Astrocyte of the spinal cord (primary cell): Measurements from ENCODE around the gene PCYT1B.

Experiments used
- DNase-seq: peaks from one replicate; pipeline ENCODE4 v3.0.0; 2011; ENCODE audit warnings: low read depth, low spot score
- H3K4me3 ChIP-seq: 2 replicates; pipeline ENCODE4 v1.5.1; 2011; ENCODE audit warnings: low read depth, mild to moderate bottlenecking, low read length, moderate library complexity
- in situ Hi-C: cut with HindIII; loops from 2 replicates; pipeline ENCODE4 v1.10.0; 2017; ENCODE audit warnings: low sequenced_read_pairs
- TF ChIP-seq, protein P1 (sequence below): IDR thresholded peaks from 2 replicates; pipeline ENCODE4 v1.5.1; 2012; ENCODE audit warnings: low read depth, mild to moderate bottlenecking, low read length, inconsistent platforms

PCYT1B gene

DNA sequence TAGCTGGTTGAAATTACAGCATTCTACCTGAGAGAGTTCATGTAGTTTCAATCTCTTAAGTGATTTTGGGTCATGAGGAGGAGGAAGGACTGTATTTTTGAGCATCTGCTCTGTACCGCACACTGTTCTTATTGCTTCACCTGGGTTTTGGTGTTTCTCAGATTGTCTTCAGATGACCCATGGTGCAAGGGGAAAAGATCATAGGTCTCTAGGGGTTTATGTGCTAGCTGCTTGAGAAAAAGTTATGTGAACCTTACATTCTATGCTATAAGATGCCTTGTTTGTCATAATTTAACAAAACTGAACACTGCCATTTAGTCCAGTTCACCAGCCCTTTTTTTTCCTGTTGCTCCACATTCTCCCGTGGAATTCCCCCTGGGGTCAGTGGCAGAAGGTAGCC lies 121.7 kb downstream of the PCYT1B start:
- DNase-seq = no peak
- in situ Hi-C loops = no loop called here
- H3K4me3 ChIP-seq = no peak overlapping the region
- TF ChIP-seq, protein P1, sequence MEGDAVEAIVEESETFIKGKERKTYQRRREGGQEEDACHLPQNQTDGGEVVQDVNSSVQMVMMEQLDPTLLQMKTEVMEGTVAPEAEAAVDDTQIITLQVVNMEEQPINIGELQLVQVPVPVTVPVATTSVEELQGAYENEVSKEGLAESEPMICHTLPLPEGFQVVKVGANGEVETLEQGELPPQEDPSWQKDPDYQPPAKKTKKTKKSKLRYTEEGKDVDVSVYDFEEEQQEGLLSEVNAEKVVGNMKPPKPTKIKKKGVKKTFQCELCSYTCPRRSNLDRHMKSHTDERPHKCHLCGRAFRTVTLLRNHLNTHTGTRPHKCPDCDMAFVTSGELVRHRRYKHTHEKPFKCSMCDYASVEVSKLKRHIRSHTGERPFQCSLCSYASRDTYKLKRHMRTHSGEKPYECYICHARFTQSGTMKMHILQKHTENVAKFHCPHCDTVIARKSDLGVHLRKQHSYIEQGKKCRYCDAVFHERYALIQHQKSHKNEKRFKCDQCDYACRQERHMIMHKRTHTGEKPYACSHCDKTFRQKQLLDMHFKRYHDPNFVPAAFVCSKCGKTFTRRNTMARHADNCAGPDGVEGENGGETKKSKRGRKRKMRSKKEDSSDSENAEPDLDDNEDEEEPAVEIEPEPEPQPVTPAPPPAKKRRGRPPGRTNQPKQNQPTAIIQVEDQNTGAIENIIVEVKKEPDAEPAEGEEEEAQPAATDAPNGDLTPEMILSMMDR = no peak

DNA sequence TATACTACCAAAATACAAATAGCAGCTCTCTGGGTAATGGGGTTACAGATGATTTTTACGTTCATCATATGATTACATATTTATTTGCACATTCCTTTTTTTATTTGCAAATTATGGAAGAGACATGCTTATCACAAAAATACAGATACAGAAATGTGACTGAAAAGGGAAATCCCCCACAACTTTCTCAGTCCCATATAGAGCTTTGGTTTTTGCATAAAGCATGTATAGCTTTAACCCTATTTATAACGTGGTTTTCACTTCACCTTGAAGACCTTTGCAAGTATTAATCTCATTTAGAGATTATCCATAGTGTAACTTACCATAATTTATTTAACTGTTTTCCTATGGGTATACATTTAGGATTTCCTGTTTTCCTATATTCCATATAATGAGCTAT lies 126.7 kb downstream of the PCYT1B start:
- no peak overlapping the region for H3K4me3 ChIP-seq
- TF ChIP-seq, protein P1 = no peak
- in situ Hi-C loops = no loop called here
- DNase-seq = no peak

DNA sequence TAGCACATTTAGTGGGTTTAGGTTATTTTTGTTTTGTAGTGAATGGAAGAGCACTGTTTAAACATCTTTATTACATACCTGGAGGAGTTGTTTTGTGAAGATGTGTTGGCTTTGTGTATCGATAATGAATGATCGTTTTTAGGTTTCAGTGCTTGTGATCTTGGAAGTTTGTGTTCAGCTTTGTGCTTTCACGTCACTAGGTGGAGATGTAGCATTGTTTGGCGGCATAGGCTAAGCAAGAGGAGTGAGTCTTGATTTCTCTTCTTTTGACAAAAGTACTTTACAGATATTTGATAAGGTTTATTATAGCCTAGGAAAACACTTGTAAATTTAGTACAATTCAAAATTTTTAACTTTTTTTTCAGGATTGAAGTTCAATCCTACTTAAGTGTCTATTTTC lies 131.7 kb downstream of the PCYT1B start:
- no peak overlapping the region for H3K4me3 ChIP-seq
- TF ChIP-seq, protein P1 = peak; percentile 44
- in situ Hi-C loops = no loop called here
- peak; percentile 13 for DNase-seq

DNA sequence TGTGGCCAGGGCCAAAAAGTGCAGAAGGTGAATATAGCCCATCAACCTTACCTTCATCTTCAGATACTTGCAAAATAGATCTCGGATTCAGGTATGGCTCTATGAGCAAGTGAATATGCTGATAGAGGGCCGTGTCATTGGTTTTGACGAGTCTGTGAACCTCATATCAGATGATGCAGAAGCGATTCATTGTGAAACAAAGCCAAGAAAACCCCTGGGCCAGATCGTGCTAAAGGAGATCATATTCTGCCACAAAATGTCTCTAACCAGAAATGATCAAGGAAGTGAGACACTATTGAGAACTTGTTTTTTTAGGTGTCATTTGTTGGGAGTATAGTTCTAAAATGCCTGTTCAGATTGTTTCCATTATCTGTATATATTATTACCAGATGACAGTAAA lies 133.7 kb downstream of the PCYT1B start:
- in situ Hi-C loops = no loop called here
- TF ChIP-seq, protein P1 = no peak
- no peak for DNase-seq
- no peak overlapping the region for H3K4me3 ChIP-seq

DNA sequence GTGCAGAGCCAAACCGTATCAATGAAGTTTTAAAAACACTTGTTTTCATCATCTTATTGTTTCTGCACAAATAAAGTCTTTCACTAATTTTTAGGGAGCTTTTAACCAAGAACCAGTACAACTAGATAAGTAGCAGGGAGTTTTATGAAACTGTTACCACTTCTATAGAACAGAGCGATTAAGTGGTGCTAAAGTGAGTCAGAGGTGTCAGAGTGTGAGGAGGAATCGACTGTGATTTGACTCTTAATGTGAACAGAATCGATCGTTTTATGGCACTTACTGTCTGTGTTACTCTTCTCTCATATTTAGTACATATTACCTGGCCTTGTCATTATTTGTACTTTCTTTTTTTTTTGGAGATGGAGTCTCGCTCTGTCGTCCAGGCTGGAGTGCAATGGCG lies 138.8 kb downstream of the PCYT1B start:
- TF ChIP-seq, protein P1 = no peak
- in situ Hi-C loops = no loop called here
- no peak for DNase-seq
- no peak overlapping the region for H3K4me3 ChIP-seq
